Sigmoid colon (tissue), 4 donors: ENCODE results near the gene MUC22.
"Not testable (repeated sequence)": the region's sequence is repeated elsewhere in the genome, so short reads cannot be mapped to it uniquely, and the experiment has no call there.

Experiments
- CTCF ChIP-seq, 4 experiments: fragments of 450-650 bp in 3 of 4; fragments of 200-600 bp in 1 of 4; IDR thresholded peaks; one replicate each; pipeline ENCODE4 v1.5.1; 2016 to 2019; ENCODE audit warnings: antibody characterized with exemption in 4 of 4, mild to moderate bottlenecking in 3 of 4, moderate library complexity in 2 of 4
- EP300 ChIP-seq, 4 donors: sonication (generic); formaldehyde crosslinking; IDR thresholded peaks; one replicate each; pipeline ENCODE4 v1.6.1; 2017; ENCODE audit warnings: antibody characterized with exemption in 4 of 4
- POLR2AphosphoS5 ChIP-seq, 4 donors: sonication (generic); formaldehyde crosslinking; IDR thresholded peaks; one replicate each; pipeline ENCODE4 v1.6.1; 2017; ENCODE audit warnings: antibody characterized with exemption in 4 of 4

GRCh38 chr6:31021705-31022531 is 11.6 kb downstream of the MUC22 start:
- TF ChIP-seq CTCF, EP300, POLR2AphosphoS5 (IDR thresholded peaks at IDR 0.05): not testable (repeated sequence)
